Thoracic aorta (tissue), 2 donors: ENCODE results near the gene ATP13A3. TPM values are rescaled to one million over a fixed set of nuclear protein-coding genes. Genes with fewer than 3 reads are reported as not detected.

Experiments used
- ATAC-seq: fragments of 150-250 bp; one replicate; pipeline ENCODE4 v1.8.0; 2017; ENCODE audit warnings: low read depth; ENCODE audit not compliant: insufficient number of reproducible peaks, low FRiP score
- DNase-seq: peaks from one replicate; pipeline ENCODE4 v3.0.0-alpha.2; 2020; ENCODE audit warnings: low spot score
- H3K27ac ChIP-seq, 2 donors: fragments of 200-600 bp; sonication (generic); 1 replicate in 1 of 2; 2 replicates in 1 of 2; pipeline ENCODE4 v1.5.1; 2016; ENCODE audit warnings: mild to moderate bottlenecking in 2 of 2, moderate library complexity in 2 of 2
- H3K27me3 ChIP-seq: fragments of 200-600 bp; sonication (generic); replicated peaks from 2 replicates; pipeline ENCODE4 v1.6.0; 2016; ENCODE audit warnings: mild to moderate bottlenecking; ENCODE audit not compliant: insufficient read depth
- H3K36me3 ChIP-seq: fragments of 200-600 bp; sonication (generic); one replicate; pipeline ENCODE4 v1.5.1; 2016
- H3K4me1 ChIP-seq, 2 donors: fragments of 200-600 bp; sonication (generic); 1 replicate in 1 of 2; 2 replicates in 1 of 2; pipeline versions ENCODE4 v1.5.1 to v1.6.0; 2016; ENCODE audit warnings: low read depth in 2 of 2, mild to moderate bottlenecking in 1 of 2; ENCODE audit not compliant: control insufficient read depth in 1 of 2
- H3K4me3 ChIP-seq: fragments of 200-600 bp; sonication (generic); 2 replicates; pipeline ENCODE4 v1.5.1; 2016; ENCODE audit warnings: mild to moderate bottlenecking
- H3K9me3 ChIP-seq: fragments of 200-600 bp; sonication (generic); 2 replicates; pipeline ENCODE4 v1.5.1; 2016
- CTCF ChIP-seq: fragments of 200-600 bp; sonication (generic); IDR thresholded peaks from one replicate; pipeline ENCODE4 v1.5.1; 2019; ENCODE audit warnings: antibody characterized with exemption
- total RNA-seq, 2 donors: library from RNA; depleted of rRNA; stranded (reverse); fragments of >200 nt; gene quantifications; one replicate each; pipeline versions ENCODE4 v1.1.0 to v1.2.3, GENCODE V29; 2016

The ATP13A3 gene
- total RNA-seq, 2 donors from 2014 or later = 188 to 361 TPM

GRCh38 chr3:194460566-194460965 lies 26.2 kb downstream of the ATP13A3 start:
- Histone ChIP-seq H3K4me1 (peaks cover 0 to 2% of the 10 kb centered on the region in 2 donors), H3K4me3 (no peak overlapping the region), H3K27me3 (no peaks in the 10 kb centered on the region), H3K36me3 (no peaks in the 10 kb centered on the region), H3K9me3 (no peaks in the 10 kb centered on the region), H3K27ac (no peak overlapping the region)
- DNase-seq = no peak
- ATAC-seq = no peak
- no peak for TF ChIP-seq CTCF

- TF ChIP-seq CTCF = no peak
- peaks cover 13% of the 10 kb centered on the region for H3K36me3 ChIP-seq
These were observed 28.7 kb downstream of the ATP13A3 start for GRCh38 chr3:194458131-194458530.

GRCh38 chr3:194455481-194455880 lies 31.3 kb downstream of the ATP13A3 start:
- no peak for TF ChIP-seq CTCF
- no peak for ATAC-seq
- no peaks in the 10 kb centered on the region for H3K4me1 ChIP-seq
- H3K4me3 ChIP-seq = no peak overlapping the region
- no peaks in the 10 kb centered on the region for H3K9me3 ChIP-seq
- H3K36me3 ChIP-seq = peaks cover 23% of the 10 kb centered on the region
- H3K27ac ChIP-seq = no peak overlapping the region
- H3K27me3 ChIP-seq = no peaks in the 10 kb centered on the region
- no peak for DNase-seq

More at GRCh38 chr3:194458131-194458530, 28.7 kb downstream of the ATP13A3 start:
- H3K4me1 ChIP-seq = no peaks in the 10 kb centered on the region
- no peak overlapping the region for H3K27ac ChIP-seq
- no peak for ATAC-seq
- H3K9me3 ChIP-seq = no peaks in the 10 kb centered on the region
- DNase-seq = no peak
- no peak overlapping the region for H3K4me3 ChIP-seq
- H3K27me3 ChIP-seq = no peaks in the 10 kb centered on the region

GRCh38 chr3:194450341-194450740 lies 36.5 kb downstream of the ATP13A3 start:
- Histone ChIP-seq H3K9me3 (no peaks in the 10 kb centered on the region), H3K36me3 (peaks cover 57% of the 10 kb centered on the region), H3K4me3 (no peak overlapping the region), H3K4me1 (no peaks in the 10 kb centered on the region), H3K27me3 (no peaks in the 10 kb centered on the region), H3K27ac (no peak overlapping the region)
- DNase-seq = no peak
- no peak for ATAC-seq
- TF ChIP-seq CTCF = no peak

- no peak for TF ChIP-seq CTCF
- H3K4me3 ChIP-seq = no peak overlapping the region
- H3K27me3 ChIP-seq = no peaks in the 10 kb centered on the region
- no peak overlapping the region for H3K27ac ChIP-seq
- no peaks in the 10 kb centered on the region for H3K9me3 ChIP-seq
- ATAC-seq = no peak
- no peaks in the 10 kb centered on the region for H3K4me1 ChIP-seq
- no peak for DNase-seq
- H3K36me3 ChIP-seq = peaks cover 57% of the 10 kb centered on the region
These were observed 36.9 kb downstream of the ATP13A3 start for GRCh38 chr3:194449913-194450312.
